Stomach (tissue), 4 donors: ENCODE measurements around the gene B2M.
"Not testable (repeated sequence)": the region's sequence is repeated elsewhere in the genome, so short reads cannot be mapped to it uniquely, and the experiment has no call there.

Experiments used
- EP300 ChIP-seq: sonication (generic); formaldehyde crosslinking; IDR thresholded peaks from one replicate; pipeline ENCODE4 v1.6.1; 2017; ENCODE audit warnings: antibody characterized with exemption
- POLR2A ChIP-seq, 4 donors: fragments of 450-650 bp; IDR thresholded peaks; one replicate each; pipeline ENCODE4 v1.6.1; 2016; ENCODE audit warnings: antibody characterized with exemption in 4 of 4, control low read depth in 2 of 4, mild to moderate bottlenecking in 1 of 4, moderate library complexity in 1 of 4
- TF ChIP-seq, protein P1 (sequence below), 7 experiments: fragments of 450-650 bp in 4 of 7; fragments of 200-600 bp in 3 of 7; sonication (generic) in 3 of 7; IDR thresholded peaks; one replicate each; pipeline ENCODE4 v1.5.1; 2016 to 2019; ENCODE audit warnings: antibody characterized with exemption in 7 of 7, control low read depth in 2 of 7, mild to moderate bottlenecking in 1 of 7

DNA sequence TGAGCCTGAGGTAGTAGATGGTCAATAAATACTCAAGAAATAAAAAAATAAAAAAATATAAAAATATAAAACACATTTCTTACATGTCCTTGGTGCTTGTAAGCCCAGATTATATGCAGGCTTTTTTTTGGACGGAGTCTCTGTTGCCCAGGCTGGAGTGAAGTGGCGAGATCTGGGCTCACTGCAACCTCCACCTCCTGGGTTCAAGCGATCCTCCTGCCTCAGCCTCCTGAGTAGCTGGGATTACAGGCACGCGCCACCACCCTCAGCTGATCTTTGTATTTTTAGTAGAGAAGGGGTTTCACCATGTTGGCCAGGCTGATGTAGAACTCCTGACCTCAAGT lies 16.9 kb downstream of the B2M start:
- TF ChIP-seq, protein P1, sequence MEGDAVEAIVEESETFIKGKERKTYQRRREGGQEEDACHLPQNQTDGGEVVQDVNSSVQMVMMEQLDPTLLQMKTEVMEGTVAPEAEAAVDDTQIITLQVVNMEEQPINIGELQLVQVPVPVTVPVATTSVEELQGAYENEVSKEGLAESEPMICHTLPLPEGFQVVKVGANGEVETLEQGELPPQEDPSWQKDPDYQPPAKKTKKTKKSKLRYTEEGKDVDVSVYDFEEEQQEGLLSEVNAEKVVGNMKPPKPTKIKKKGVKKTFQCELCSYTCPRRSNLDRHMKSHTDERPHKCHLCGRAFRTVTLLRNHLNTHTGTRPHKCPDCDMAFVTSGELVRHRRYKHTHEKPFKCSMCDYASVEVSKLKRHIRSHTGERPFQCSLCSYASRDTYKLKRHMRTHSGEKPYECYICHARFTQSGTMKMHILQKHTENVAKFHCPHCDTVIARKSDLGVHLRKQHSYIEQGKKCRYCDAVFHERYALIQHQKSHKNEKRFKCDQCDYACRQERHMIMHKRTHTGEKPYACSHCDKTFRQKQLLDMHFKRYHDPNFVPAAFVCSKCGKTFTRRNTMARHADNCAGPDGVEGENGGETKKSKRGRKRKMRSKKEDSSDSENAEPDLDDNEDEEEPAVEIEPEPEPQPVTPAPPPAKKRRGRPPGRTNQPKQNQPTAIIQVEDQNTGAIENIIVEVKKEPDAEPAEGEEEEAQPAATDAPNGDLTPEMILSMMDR (IDR thresholded peaks at IDR 0.05): not testable (repeated sequence)
- not testable (repeated sequence) for TF ChIP-seq EP300; POLR2A (IDR thresholded peaks at IDR 0.05)
